HepG2 (cell line): ENCODE measurements around the gene CAPG. TPM values are rescaled to one million over a fixed set of nuclear protein-coding genes. Genes with fewer than 3 reads are reported as not detected.

Experiments
- ATAC-seq: fragments of 200-7000 bp; cut with Tn5 transposase; 3 replicates; pipeline ENCODE4 v1.9.1; 2020; ENCODE audit warnings: mild to moderate bottlenecking, moderate library complexity
- BruUV-seq: library from RNA; stranded (reverse); fragments of 400-500 nt; replicated peaks from 2 replicates; lab custom pipeline; 2021; lab: Mats Ljungman, UMichigan
- CTCF ChIA-PET: fragments of 300-600 bp; formaldehyde crosslinking; extraction: SDS; loops from one replicate; lab custom pipeline; 2021; ENCODE audit warnings: low total read pairs, inconsistent platforms, low intra/inter-chr PET ratio; lab: Yijun Ruan, JAX
- POLR2A ChIA-PET: fragments of 350-600 bp; sonication (Branson Sonifier 250); formaldehyde crosslinking; loops from one replicate; lab custom pipeline; 2020; ENCODE audit warnings: antibody characterized with exemption, inconsistent platforms; lab: Yijun Ruan, JAX
- DNase-seq: peaks from one replicate; pipeline ENCODE4 v3.0.0-alpha.2; 2015; ENCODE audit warnings: low spot score
- FAIRE-seq: peaks from 3 replicates; lab custom pipeline; 2011; peaks lifted over from hg19 to GRCh38; lab: Jason Lieb, UNC
- H2AFZ ChIP-seq: one replicate; pipeline ENCODE4 v1.6.1; 2011; ENCODE audit warnings: low read length, inconsistent platforms
- H3K27ac ChIP-seq: fragments of 300-600 bp; 3 replicates; pipeline ENCODE4 v1.8.0; 2011; ENCODE audit warnings: mixed run types, mild to moderate bottlenecking, mixed read lengths, low read length, inconsistent platforms; ENCODE audit not compliant: insufficient read depth; ENCODE audit errors: extremely low read length
- H3K27me3 ChIP-seq, 2 experiments: fragments of 200-600 bp in 1 of 2; 2 replicates in 1 of 2; 3 replicates in 1 of 2; pipeline versions ENCODE4 v1.6.0 to v1.8.0; 2011; ENCODE audit warnings: low read length in 2 of 2, mild to moderate bottlenecking in 2 of 2, moderate library complexity in 2 of 2, inconsistent platforms in 1 of 2; ENCODE audit not compliant: insufficient read depth in 2 of 2, control insufficient read depth in 1 of 2
- H3K36me3 ChIP-seq, 2 experiments: fragments of 200-600 bp in 1 of 2; replicated peaks in 1 of 2; 2 replicates in 1 of 2; 3 replicates in 1 of 2; pipeline versions ENCODE4 v1.5.1 to v1.8.0; 2011; ENCODE audit warnings: low read length in 2 of 2, inconsistent platforms in 1 of 2; ENCODE audit not compliant: insufficient read depth in 2 of 2, control insufficient read depth in 1 of 2
- H3K4me1 ChIP-seq: 2 replicates; pipeline ENCODE4 v1.5.1; 2012; ENCODE audit warnings: low read length, inconsistent platforms; ENCODE audit not compliant: insufficient read depth
- H3K4me2 ChIP-seq: 2 replicates; pipeline ENCODE4 v1.6.0; 2011; ENCODE audit warnings: low read depth, low read length, inconsistent platforms
- H3K4me3 ChIP-seq, 3 experiments: fragments of 200-600 bp in 1 of 3; sonication (generic), shearing (Covaris generic) in 1 of 3; replicated peaks in 1 of 3; 2 replicates each; pipeline ENCODE4 v1.5.1; 2011 to 2016; ENCODE audit warnings: low read length in 3 of 3, inconsistent platforms in 2 of 3, low read depth in 2 of 3, mild to moderate bottlenecking in 2 of 3, control low read depth in 1 of 3, mixed read lengths in 1 of 3; ENCODE audit not compliant: insufficient read depth in 1 of 3
- H3K79me2 ChIP-seq: one replicate; pipeline ENCODE4 v1.6.1; 2011; ENCODE audit warnings: low read length, inconsistent platforms; ENCODE audit not compliant: insufficient read depth
- H3K9ac ChIP-seq: 2 replicates; pipeline ENCODE4 v1.6.0; 2011; ENCODE audit warnings: mild to moderate bottlenecking, low read depth, low read length, inconsistent platforms; ENCODE audit not compliant: insufficient read depth
- H3K9me3 ChIP-seq: 2 replicates; pipeline ENCODE4 v1.5.1; 2012; ENCODE audit warnings: mild to moderate bottlenecking, low read length
- H4K20me1 ChIP-seq: 2 replicates; pipeline ENCODE4 v1.6.0; 2011; ENCODE audit warnings: inconsistent platforms, mild to moderate bottlenecking, low read length, moderate library complexity; ENCODE audit not compliant: insufficient read depth
- EHMT2 ChIP-seq: fragments of 200-600 bp; sonication (generic); IDR thresholded peaks from 2 replicates; pipeline ENCODE4 v1.7.0; 2017; ENCODE audit warnings: antibody characterized with exemption, low read depth, low read length, borderline replicate concordance
- EZH2 ChIP-seq: conservative IDR thresholded peaks from 2 replicates; pipeline ENCODE4 v1.6.1; 2012; ENCODE audit warnings: mild to moderate bottlenecking, low read depth, low read length, moderate library complexity
- GLI4 ChIP-seq: sonication (generic); formaldehyde crosslinking; IDR thresholded peaks from 2 replicates; pipeline ENCODE4 v1.5.1; 2020; ENCODE audit warnings: missing genetic modification reagents, mild to moderate bottlenecking, moderate library complexity, borderline replicate concordance
- KMT2A ChIP-seq: sonication (generic); formaldehyde crosslinking; IDR thresholded peaks from 2 replicates; pipeline ENCODE4 v1.4.0; 2020; ENCODE audit warnings: missing genetic modification reagents
- MAFF ChIP-seq: IDR thresholded peaks from 2 replicates; pipeline ENCODE4 v1.6.1; 2011; ENCODE audit warnings: low read depth, low read length, improper control_type of control experiment
- MXD3 ChIP-seq: IDR thresholded peaks from 2 replicates; pipeline ENCODE4 v1.6.1; 2016; ENCODE audit warnings: mild to moderate bottlenecking, missing biosample characterization, missing genetic modification reagents
- PHF20 ChIP-seq: sonication (generic); formaldehyde crosslinking; IDR thresholded peaks from 2 replicates; pipeline ENCODE4 v1.5.0; 2020; ENCODE audit warnings: mild to moderate bottlenecking, missing genetic modification reagents
- PHF5A ChIP-seq: IDR thresholded peaks from one replicate; pipeline ENCODE4 v1.6.1; 2018; ENCODE audit warnings: low read depth, missing genetic modification reagents; ENCODE audit not compliant: unreplicated experiment
- RFX3 ChIP-seq: IDR thresholded peaks from 2 replicates; pipeline ENCODE4 v1.6.1; 2016; ENCODE audit warnings: missing biosample characterization, missing genetic modification reagents
- ZBTB7A ChIP-seq: sonication (generic); formaldehyde crosslinking; IDR thresholded peaks from 2 replicates; pipeline ENCODE4 v1.8.0; 2022; ENCODE audit warnings: mild to moderate bottlenecking, missing genetic modification reagents
- ZMYM2 ChIP-seq: sonication (generic); formaldehyde crosslinking; IDR thresholded peaks from 2 replicates; pipeline ENCODE4 v1.8.0; 2022; ENCODE audit warnings: mild to moderate bottlenecking, missing genetic modification reagents
- ZNF142 ChIP-seq: sonication (generic); formaldehyde crosslinking; IDR thresholded peaks from 2 replicates; pipeline ENCODE4 v1.4.0; 2020; ENCODE audit warnings: missing genetic modification reagents
- ZNF33A ChIP-seq: sonication (generic); formaldehyde crosslinking; IDR thresholded peaks from 2 replicates; pipeline ENCODE4 v1.5.1; 2020; ENCODE audit warnings: missing genetic modification reagents, mild to moderate bottlenecking, moderate library complexity, borderline replicate concordance
- ZNF33B ChIP-seq: sonication (generic); formaldehyde crosslinking; IDR thresholded peaks from 2 replicates; pipeline ENCODE4 v1.5.1; 2020; ENCODE audit warnings: mild to moderate bottlenecking, missing genetic modification reagents
- ZNF556 ChIP-seq: sonication (generic); formaldehyde crosslinking; IDR thresholded peaks from 2 replicates; pipeline ENCODE4 v1.4.0; 2020; ENCODE audit warnings: mild to moderate bottlenecking, missing genetic modification reagents, borderline replicate concordance
- ZNF562 ChIP-seq: sonication (generic); formaldehyde crosslinking; IDR thresholded peaks from 2 replicates; pipeline ENCODE4 v1.8.0; 2022; ENCODE audit warnings: missing genetic modification reagents, borderline replicate concordance
- ZNF567 ChIP-seq: sonication (generic); formaldehyde crosslinking; IDR thresholded peaks from 2 replicates; pipeline ENCODE4 v1.8.1; 2023; ENCODE audit warnings: mild to moderate bottlenecking, missing genetic modification reagents, borderline replicate concordance
- ZNF720 ChIP-seq: sonication (generic); formaldehyde crosslinking; IDR thresholded peaks from 2 replicates; pipeline ENCODE4 v1.4.0; 2020; ENCODE audit warnings: missing genetic modification reagents
- ZNF780A ChIP-seq: sonication (generic); formaldehyde crosslinking; IDR thresholded peaks from 2 replicates; pipeline ENCODE4 v1.8.0; 2022; ENCODE audit warnings: mild to moderate bottlenecking, missing genetic modification reagents, moderate library complexity
- WGBS: methylation state at CpG from one replicate; pipeline ENCODE4 v1.1.6; 2017; ENCODE audit warnings: low lambda C conversion rate; 5-methylcytosine and 5-hydroxymethylcytosine counted together
- in situ Hi-C: cut with HindIII; loops from 2 replicates; pipeline ENCODE4 v1.10.0; 2017; ENCODE audit warnings: low pct_unique_long_range_greater_than_20kb; ENCODE audit not compliant: extremely low pct_ligation_motif_present
- intact Hi-C: fragments of 100-400 bp; cut with micrococcal nuclease; formaldehyde crosslinking; loops from one replicate; pipeline ENCODE4 v1.10.0; 2022; ENCODE audit not compliant: unreplicated experiment
- polyA plus RNA-seq, 8 experiments: library from polyadenylated mRNA; depleted of rRNA in 3 of 8; stranded (reverse) in 7 of 8; unstranded in 1 of 8; fragments of >200 nt; fragmentation: Illumina TruSeq in 4 of 8; extraction: Trizol in 4 of 8; gene quantifications; 2 replicates each; pipeline versions ENCODE4 v1.2.1 to v1.2.3, GENCODE V29; 2011 to 2016; ENCODE audit warnings: low read depth in 4 of 8, missing spikeins in 1 of 8, mixed read lengths in 1 of 8; ENCODE audit not compliant: insufficient read depth in 1 of 8
- total RNA-seq, 5 experiments: library from RNA; depleted of rRNA; stranded (reverse); fragments of >200 nt; fragmentation: Illumina TruSeq; extraction: Trizol; gene quantifications; 2 replicates each; pipeline ENCODE4 v1.2.3, GENCODE V29; 2016; ENCODE audit warnings: low read depth in 1 of 5
- TF ChIP-seq, protein P1 (sequence below): sonication (generic); formaldehyde crosslinking; IDR thresholded peaks from 2 replicates; pipeline ENCODE4 v1.5.0; 2020; ENCODE audit warnings: missing genetic modification reagents

The CAPG gene
- total and polyA plus RNA-seq, 2 of the 13 experiments (the other 11 are each of a cell fraction or from before 2014, with no cell fraction given), result 12.7 to 18.2 TPM

- Histone ChIP-seq H3K4me2 (0 out of 2 replicates have a peak overlapping the region, but pooled peaks have one; percentile 5), H3K27me3 (no peaks in the 10 kb centered on the region), H3K36me3 (no peaks in the 10 kb centered on the region), H3K9ac (no peak overlapping the region), H3K4me1 (peaks cover 55% of the 10 kb centered on the region), H3K27ac (no peak overlapping the region), H3K79me2 (no peaks in the 10 kb centered on the region), H4K20me1 (no peaks in the 10 kb centered on the region), H3K4me3 (no peak overlapping the region), H2AFZ (no peak overlapping the region), H3K9me3 (no peaks in the 10 kb centered on the region)
- DNase-seq, result no peak
- intact Hi-C loops, result no loop called here
- no peak for ATAC-seq
- no TSS peak for BruUV-seq
- in situ Hi-C loops, result no loop called here
- ChIA-PET POLR2A (interaction anchor here (1.0 kb wide), 1 partner anchor 86 kb away, joined by 3 read pairs; the partner anchor contains the start of gene MAT2A), CTCF (no interaction called here)
- FAIRE-seq, result no peak
- 18% methylated on average over 1 of the region's 1 CpG for WGBS
- TF ChIP-seq ZNF33B (CRISPR knock-in tag), result no peak
- TF ChIP-seq GLI4 (CRISPR knock-in tag), result no peak
- TF ChIP-seq PHF5A (CRISPR knock-in tag), result no peak
- TF ChIP-seq MAFF, result no peak
- TF ChIP-seq ZNF780A (CRISPR knock-in tag), result no peak
- 0 out of 2 replicates have a peak, but pooled peaks have one; percentile 20 for TF ChIP-seq ZMYM2 (CRISPR knock-in tag)
- no peak for TF ChIP-seq EZH2
- TF ChIP-seq MXD3, result no peak
- no peak for TF ChIP-seq KMT2A (CRISPR knock-in tag)
- no peak for TF ChIP-seq ZNF562
- no peak for TF ChIP-seq ZNF567 (CRISPR knock-in tag)
- TF ChIP-seq ZNF142 (CRISPR knock-in tag), result no peak
- peak; percentile 34; the same call in 1 of the 2 replicates for TF ChIP-seq ZBTB7A
- 0 out of 2 replicates have a peak, but pooled peaks have one; percentile 34 for TF ChIP-seq EHMT2
- no peak for TF ChIP-seq ZNF33A (CRISPR knock-in tag)
- TF ChIP-seq ZNF556, result no peak
- TF ChIP-seq ZNF720, result no peak
- TF ChIP-seq RFX3 (CRISPR knock-in tag), result no peak
- 0 out of 2 replicates have a peak, but pooled peaks have one; percentile 22 for TF ChIP-seq PHF20
- TF ChIP-seq, protein P1, sequence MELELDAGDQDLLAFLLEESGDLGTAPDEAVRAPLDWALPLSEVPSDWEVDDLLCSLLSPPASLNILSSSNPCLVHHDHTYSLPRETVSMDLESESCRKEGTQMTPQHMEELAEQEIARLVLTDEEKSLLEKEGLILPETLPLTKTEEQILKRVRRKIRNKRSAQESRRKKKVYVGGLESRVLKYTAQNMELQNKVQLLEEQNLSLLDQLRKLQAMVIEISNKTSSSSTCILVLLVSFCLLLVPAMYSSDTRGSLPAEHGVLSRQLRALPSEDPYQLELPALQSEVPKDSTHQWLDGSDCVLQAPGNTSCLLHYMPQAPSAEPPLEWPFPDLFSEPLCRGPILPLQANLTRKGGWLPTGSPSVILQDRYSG, result no peak
Measured at GRCh38 chr2:85452237-85452636, 42.1 kb upstream of the CAPG start.
